HepG2 (cell line): ENCODE measurements around the gene TMEM222. TPM values are rescaled to one million over a fixed set of nuclear protein-coding genes. Genes with fewer than 3 reads are reported as not detected.

Experiments
- ATAC-seq: fragments of 200-7000 bp; cut with Tn5 transposase; 3 replicates; pipeline ENCODE4 v1.9.1; 2020; ENCODE audit warnings: mild to moderate bottlenecking, moderate library complexity
- BruUV-seq: library from RNA; stranded (reverse); fragments of 400-500 nt; replicated peaks from 2 replicates; lab custom pipeline; 2021; lab: Mats Ljungman, UMichigan
- CTCF ChIA-PET: fragments of 300-600 bp; formaldehyde crosslinking; extraction: SDS; loops from one replicate; lab custom pipeline; 2021; ENCODE audit warnings: low total read pairs, inconsistent platforms, low intra/inter-chr PET ratio; lab: Yijun Ruan, JAX
- POLR2A ChIA-PET: fragments of 350-600 bp; sonication (Branson Sonifier 250); formaldehyde crosslinking; loops from one replicate; lab custom pipeline; 2020; ENCODE audit warnings: antibody characterized with exemption, inconsistent platforms; lab: Yijun Ruan, JAX
- DNase-seq: peaks from one replicate; pipeline ENCODE4 v3.0.0-alpha.2; 2015; ENCODE audit warnings: low spot score
- FAIRE-seq: peaks from 3 replicates; lab custom pipeline; 2011; peaks lifted over from hg19 to GRCh38; lab: Jason Lieb, UNC
- H2AFZ ChIP-seq: one replicate; pipeline ENCODE4 v1.6.1; 2011; ENCODE audit warnings: low read length, inconsistent platforms
- H3K27ac ChIP-seq: fragments of 300-600 bp; 3 replicates; pipeline ENCODE4 v1.8.0; 2011; ENCODE audit warnings: mixed run types, mild to moderate bottlenecking, mixed read lengths, low read length, inconsistent platforms; ENCODE audit not compliant: insufficient read depth; ENCODE audit errors: extremely low read length
- H3K27me3 ChIP-seq, 2 experiments: fragments of 200-600 bp in 1 of 2; 2 replicates in 1 of 2; 3 replicates in 1 of 2; pipeline versions ENCODE4 v1.6.0 to v1.8.0; 2011; ENCODE audit warnings: low read length in 2 of 2, mild to moderate bottlenecking in 2 of 2, moderate library complexity in 2 of 2, inconsistent platforms in 1 of 2; ENCODE audit not compliant: insufficient read depth in 2 of 2, control insufficient read depth in 1 of 2
- H3K36me3 ChIP-seq, 2 experiments: fragments of 200-600 bp in 1 of 2; replicated peaks in 1 of 2; 2 replicates in 1 of 2; 3 replicates in 1 of 2; pipeline versions ENCODE4 v1.5.1 to v1.8.0; 2011; ENCODE audit warnings: low read length in 2 of 2, inconsistent platforms in 1 of 2; ENCODE audit not compliant: insufficient read depth in 2 of 2, control insufficient read depth in 1 of 2
- H3K4me1 ChIP-seq: 2 replicates; pipeline ENCODE4 v1.5.1; 2012; ENCODE audit warnings: low read length, inconsistent platforms; ENCODE audit not compliant: insufficient read depth
- H3K4me2 ChIP-seq: 2 replicates; pipeline ENCODE4 v1.6.0; 2011; ENCODE audit warnings: low read depth, low read length, inconsistent platforms
- H3K4me3 ChIP-seq, 3 experiments: fragments of 200-600 bp in 1 of 3; sonication (generic), shearing (Covaris generic) in 1 of 3; replicated peaks in 1 of 3; 2 replicates each; pipeline ENCODE4 v1.5.1; 2011 to 2016; ENCODE audit warnings: low read length in 3 of 3, inconsistent platforms in 2 of 3, low read depth in 2 of 3, mild to moderate bottlenecking in 2 of 3, control low read depth in 1 of 3, mixed read lengths in 1 of 3; ENCODE audit not compliant: insufficient read depth in 1 of 3
- H3K79me2 ChIP-seq: one replicate; pipeline ENCODE4 v1.6.1; 2011; ENCODE audit warnings: low read length, inconsistent platforms; ENCODE audit not compliant: insufficient read depth
- H3K9ac ChIP-seq: 2 replicates; pipeline ENCODE4 v1.6.0; 2011; ENCODE audit warnings: mild to moderate bottlenecking, low read depth, low read length, inconsistent platforms; ENCODE audit not compliant: insufficient read depth
- H3K9me3 ChIP-seq: 2 replicates; pipeline ENCODE4 v1.5.1; 2012; ENCODE audit warnings: mild to moderate bottlenecking, low read length
- H4K20me1 ChIP-seq: 2 replicates; pipeline ENCODE4 v1.6.0; 2011; ENCODE audit warnings: inconsistent platforms, mild to moderate bottlenecking, low read length, moderate library complexity; ENCODE audit not compliant: insufficient read depth
- BORCS8-MEF2B ChIP-seq: sonication (generic); formaldehyde crosslinking; IDR thresholded peaks from 2 replicates; pipeline ENCODE4 v1.8.0; 2022; ENCODE audit warnings: mild to moderate bottlenecking, missing genetic modification reagents
- CEBPB ChIP-seq: IDR thresholded peaks from 2 replicates; pipeline ENCODE4 v1.6.1; 2011; ENCODE audit warnings: low read depth, low read length, improper control_type of control experiment, borderline replicate concordance
- E2F5 ChIP-seq: sonication (generic); formaldehyde crosslinking; conservative IDR thresholded peaks from 2 replicates; pipeline ENCODE4 v1.4.0; 2020; ENCODE audit warnings: missing genetic modification reagents
- MTERF4 ChIP-seq: sonication (generic); formaldehyde crosslinking; IDR thresholded peaks from 2 replicates; pipeline ENCODE4 v1.8.0; 2023; ENCODE audit warnings: mild to moderate bottlenecking, missing genetic modification reagents
- NCOA2 ChIP-seq: sonication (generic); formaldehyde crosslinking; IDR thresholded peaks from 2 replicates; pipeline ENCODE4 v1.8.0; 2022; ENCODE audit warnings: inconsistent platforms
- NR0B2 ChIP-seq: sonication (generic); formaldehyde crosslinking; IDR thresholded peaks from 2 replicates; pipeline ENCODE4 v1.4.0; 2020; ENCODE audit warnings: mild to moderate bottlenecking, missing genetic modification reagents
- NR2C2 ChIP-seq: sonication (generic); formaldehyde crosslinking; IDR thresholded peaks from 2 replicates; pipeline ENCODE4 v1.4.0; 2020; ENCODE audit warnings: missing genetic modification reagents, mild to moderate bottlenecking, moderate library complexity, borderline replicate concordance
- SKI ChIP-seq: fragments of 450-650 bp; IDR thresholded peaks from one replicate; pipeline ENCODE4 v1.6.1; 2018; ENCODE audit warnings: mild to moderate bottlenecking; ENCODE audit not compliant: partially characterized antibody
- TFDP1 ChIP-seq: IDR thresholded peaks from 2 replicates; pipeline ENCODE4 v1.6.1; 2016; ENCODE audit warnings: missing compliant biosample characterization, missing genetic modification reagents, borderline replicate concordance
- U2AF2 ChIP-seq: fragments of 200-400 bp; formaldehyde crosslinking; IDR thresholded peaks from 2 replicates; pipeline ENCODE4 v1.6.1; 2017; ENCODE audit warnings: low read depth, mild to moderate bottlenecking, low read length
- ZFYVE20 ChIP-seq: sonication (generic); formaldehyde crosslinking; IDR thresholded peaks from 2 replicates; pipeline ENCODE4 v1.8.0; 2023; ENCODE audit warnings: low read depth, mild to moderate bottlenecking, moderate library complexity, missing genetic modification reagents, borderline replicate concordance
- ZNF281 ChIP-seq: sonication (generic); formaldehyde crosslinking; IDR thresholded peaks from 2 replicates; pipeline ENCODE4 v1.4.0; 2020; ENCODE audit warnings: missing genetic modification reagents, borderline replicate concordance
- ZNF709 ChIP-seq: sonication (generic); formaldehyde crosslinking; IDR thresholded peaks from 2 replicates; pipeline ENCODE4 v1.5.0; 2020; ENCODE audit warnings: mild to moderate bottlenecking, missing genetic modification reagents
- ZNF768 ChIP-seq: sonication (generic); formaldehyde crosslinking; IDR thresholded peaks from 2 replicates; pipeline ENCODE4 v1.4.0; 2020; ENCODE audit warnings: missing genetic modification reagents
- ZNF784 ChIP-seq: sonication (generic); formaldehyde crosslinking; IDR thresholded peaks from 2 replicates; pipeline ENCODE4 v1.5.1; 2020; ENCODE audit warnings: missing genetic modification reagents, mild to moderate bottlenecking, borderline replicate concordance
- WGBS: methylation state at CpG from one replicate; pipeline ENCODE4 v1.1.6; 2017; ENCODE audit warnings: low lambda C conversion rate; 5-methylcytosine and 5-hydroxymethylcytosine counted together
- in situ Hi-C: cut with HindIII; loops from 2 replicates; pipeline ENCODE4 v1.10.0; 2017; ENCODE audit warnings: low pct_unique_long_range_greater_than_20kb; ENCODE audit not compliant: extremely low pct_ligation_motif_present
- intact Hi-C: fragments of 100-400 bp; cut with micrococcal nuclease; formaldehyde crosslinking; loops from one replicate; pipeline ENCODE4 v1.10.0; 2022; ENCODE audit not compliant: unreplicated experiment
- polyA plus RNA-seq, 8 experiments: library from polyadenylated mRNA; depleted of rRNA in 3 of 8; stranded (reverse) in 7 of 8; unstranded in 1 of 8; fragments of >200 nt; fragmentation: Illumina TruSeq in 4 of 8; extraction: Trizol in 4 of 8; gene quantifications; 2 replicates each; pipeline versions ENCODE4 v1.2.1 to v1.2.3, GENCODE V29; 2011 to 2016; ENCODE audit warnings: low read depth in 4 of 8, missing spikeins in 1 of 8, mixed read lengths in 1 of 8; ENCODE audit not compliant: insufficient read depth in 1 of 8
- total RNA-seq, 5 experiments: library from RNA; depleted of rRNA; stranded (reverse); fragments of >200 nt; fragmentation: Illumina TruSeq; extraction: Trizol; gene quantifications; 2 replicates each; pipeline ENCODE4 v1.2.3, GENCODE V29; 2016; ENCODE audit warnings: low read depth in 1 of 5

Gene TMEM222
- total and polyA plus RNA-seq, 2 of the 13 experiments (the other 11 are each of a cell fraction or from before 2014, with no cell fraction given), result 22.7 to 29.6 TPM

GRCh38 chr1:27364696-27365371 lies 42.9 kb downstream of the TMEM222 start:
- CTCF ChIA-PET, result no interaction called here
- intact Hi-C loops (no loop called here), in situ Hi-C loops (no loop called here)
- Histone ChIP-seq H3K36me3 (no peaks in the 10 kb centered on the region), H3K9me3 (no peaks in the 10 kb centered on the region), H3K4me1 (peaks cover 27% of the 10 kb centered on the region), H3K4me3 (peak overlapping the region; percentile 2 to 84 (median 16); a peak in 2 of 6 replicates), H2AFZ (peak overlapping the region; percentile 32), H3K4me2 (peak overlapping the region; percentile 84), H3K27ac (no peak overlapping the region), H3K27me3 (0 out of 5 replicates have a peak, but pooled peaks cover 0 to 6% of the 10 kb centered on the region in 2 experiments), H3K9ac (no peak overlapping the region), H3K79me2 (no peaks in the 10 kb centered on the region), H4K20me1 (no peaks in the 10 kb centered on the region)
- WGBS, result 71% methylated on average over 11 of the region's 11 CpGs
- DNase-seq, result no peak
- POLR2A ChIA-PET, result interaction anchor here (0.6 to 3.2 kb wide), 9 partner anchors 10 to 408 kb away, joined by 3 to 20 read pairs (median 4); partner anchors contain the start of genes IFI6, SLC9A1, STX12 and SYTL1
- peak; percentile 16; the same call in 2 of the 3 replicates for ATAC-seq
- no TSS peak for BruUV-seq
- no peak for FAIRE-seq
- TF ChIP-seq ZNF281 (peak; percentile 45; the same call in 1 of the 2 replicates), ZNF709 (CRISPR knock-in tag) (no peak), E2F5 (CRISPR knock-in tag) (no peak; the same call in 1 of the 2 replicates), MTERF4 (CRISPR knock-in tag) (no peak), BORCS8-MEF2B (CRISPR knock-in tag) (no peak), ZNF768 (CRISPR knock-in tag) (0 out of 2 replicates have a peak, but pooled peaks have one; percentile 22), ZNF784 (CRISPR knock-in tag) (0 out of 2 replicates have a peak, but pooled peaks have one; percentile 2), NR0B2 (CRISPR knock-in tag) (no peak), TFDP1 (CRISPR knock-in tag) (0 out of 2 replicates have a peak, but pooled peaks have one; percentile 31), NCOA2 (no peak), SKI (no peak), U2AF2 (no peak), NR2C2 (CRISPR knock-in tag) (no peak), ZFYVE20 (CRISPR knock-in tag) (0 out of 2 replicates have a peak, but pooled peaks have one; percentile 50), CEBPB (peak; percentile 31; the same call in 1 of the 2 replicates)
